Cardiac muscle cell (in vitro differentiated cells and primary cell): Measurements from ENCODE around the gene POLD3. TPM values are rescaled to one million over a fixed set of nuclear protein-coding genes. Genes with fewer than 3 reads are reported as not detected.

Experiments
- DNase-seq, 2 donors: peaks; one replicate each; pipeline versions ENCODE4 v3.0.0 to v3.0.0-alpha.2; 2010 to 2017; ENCODE audit warnings: low read depth in 1 of 2, low spot score in 1 of 2
- H3K27ac ChIP-seq: fragments of 200-600 bp; sonication (generic); 2 replicates; pipeline ENCODE4 v1.5.1; 2016
- H3K27me3 ChIP-seq: fragments of 200-600 bp; sonication (generic); 2 replicates; pipeline ENCODE4 v1.6.0; 2016; ENCODE audit warnings: control low read depth
- H3K36me3 ChIP-seq: fragments of 200-600 bp; sonication (generic); 2 replicates; pipeline ENCODE4 v1.5.1; 2016; ENCODE audit warnings: control low read depth
- H3K4me1 ChIP-seq: fragments of 200-600 bp; sonication (generic); 2 replicates; pipeline ENCODE4 v1.8.1; 2017; ENCODE audit warnings: low read depth, mild to moderate bottlenecking, mixed run types
- H3K4me3 ChIP-seq: fragments of 200-600 bp; sonication (generic); 2 replicates; pipeline ENCODE4 v1.5.1; 2016; ENCODE audit warnings: mild to moderate bottlenecking
- H3K9me3 ChIP-seq: fragments of 200-600 bp; sonication (generic); 2 replicates; pipeline ENCODE4 v1.5.1; 2017; ENCODE audit warnings: low read depth, mild to moderate bottlenecking, control low read depth
- CTCF ChIP-seq: IDR thresholded peaks from 2 replicates; pipeline ENCODE4 v1.5.1; 2012; ENCODE audit warnings: low read depth, mild to moderate bottlenecking, low read length
- polyA plus RNA-seq: library from polyadenylated mRNA; unstranded; fragments of >200 nt; fragmentation: Nextera tagmentation; extraction: Ambion mirVana; gene quantifications from 2 replicates; pipeline ENCODE4 v1.2.1, GENCODE V29; 2016
- total RNA-seq: library from RNA; depleted of rRNA; stranded (reverse); fragments of >200 nt; gene quantifications from 2 replicates; pipeline ENCODE4 v1.2.3, GENCODE V29; 2016

POLD3 gene
- total and polyA plus RNA-seq, 2 experiments from 2014 or later, result 13.1 to 24.1 TPM

GRCh38 chr11:74662487-74663103 is 70.2 kb downstream of the POLD3 start:
- no peak for TF ChIP-seq CTCF
- Histone ChIP-seq H3K4me1 (no peaks in the 10 kb centered on the region), H3K27ac (no peak overlapping the region), H3K27me3 (no peaks in the 10 kb centered on the region), H3K4me3 (no peak overlapping the region), H3K36me3 (no peaks in the 10 kb centered on the region), H3K9me3 (no peaks in the 10 kb centered on the region)
- DNase-seq, result no peak

GRCh38 chr11:74663315-74663714 is 70.9 kb downstream of the POLD3 start:
- Histone ChIP-seq H3K4me1 (no peaks in the 10 kb centered on the region), H3K27me3 (no peaks in the 10 kb centered on the region), H3K9me3 (no peaks in the 10 kb centered on the region), H3K27ac (no peak overlapping the region), H3K36me3 (no peaks in the 10 kb centered on the region), H3K4me3 (no peak overlapping the region)
- no peak for TF ChIP-seq CTCF
- no peak for DNase-seq

GRCh38 chr11:74669211-74670160 is 77.1 kb downstream of the POLD3 start:
- no peaks in the 10 kb centered on the region for H3K4me1 ChIP-seq
- no peak overlapping the region for H3K4me3 ChIP-seq
- H3K27me3 ChIP-seq, result no peaks in the 10 kb centered on the region
- H3K27ac ChIP-seq, result no peak overlapping the region
- no peaks in the 10 kb centered on the region for H3K36me3 ChIP-seq
- TF ChIP-seq CTCF, result no peak
- no peaks in the 10 kb centered on the region for H3K9me3 ChIP-seq
- DNase-seq, result no peak

- TF ChIP-seq CTCF, result no peak
- Histone ChIP-seq H3K4me3 (no peak overlapping the region), H3K27ac (no peak overlapping the region), H3K4me1 (no peaks in the 10 kb centered on the region), H3K27me3 (no peaks in the 10 kb centered on the region), H3K36me3 (no peaks in the 10 kb centered on the region), H3K9me3 (no peaks in the 10 kb centered on the region)
- DNase-seq, result no peak
Measured at GRCh38 chr11:74670171-74670570, 77.8 kb downstream of the POLD3 start.

- Histone ChIP-seq H3K4me3 (no peak overlapping the region), H3K4me1 (no peaks in the 10 kb centered on the region), H3K9me3 (no peaks in the 10 kb centered on the region), H3K27ac (no peak overlapping the region), H3K36me3 (no peaks in the 10 kb centered on the region), H3K27me3 (no peaks in the 10 kb centered on the region)
- no peak for TF ChIP-seq CTCF
- peak in 1 of 2 donors; percentile 55 for DNase-seq
Measured at GRCh38 chr11:74671520-74672196, 79.3 kb downstream of the POLD3 start.
